Activated naive CD4-positive, alpha-beta T cell treated with anti-CD3 and anti-CD28 coated beads, Interleukin-2, amount 50 U/mL, for 24 hours (primary cell): ENCODE data around the gene FAM170B.

Source experiments
- H3K27ac Mint-ChIP-seq: one replicate; pipeline ENCODE4 v1.8.0; 2021; ENCODE audit warnings: mild to moderate bottlenecking, mixed read lengths
- H3K27me3 Mint-ChIP-seq: one replicate; pipeline ENCODE4 v1.8.0; 2021; ENCODE audit warnings: mixed read lengths
- H3K36me3 Mint-ChIP-seq: one replicate; pipeline ENCODE4 v1.8.0; 2021; ENCODE audit warnings: mixed read lengths
- H3K4me1 Mint-ChIP-seq: one replicate; pipeline ENCODE4 v1.8.0; 2021; ENCODE audit warnings: mixed read lengths
- H3K4me3 Mint-ChIP-seq: one replicate; pipeline ENCODE4 v1.8.0; 2021; ENCODE audit warnings: mild to moderate bottlenecking, mixed read lengths
- H3K9me3 Mint-ChIP-seq: one replicate; pipeline ENCODE4 v1.8.0; 2021; ENCODE audit warnings: mixed read lengths

The FAM170B gene

GRCh38 chr10:49123981-49124950 is 9.6 kb downstream of the FAM170B start:
- Mint-ChIP-seq H3K27me3 (peaks cover 4% of the 10 kb centered on the region), H3K4me1 (no peaks in the 10 kb centered on the region), H3K4me3 (no peak overlapping the region), H3K27ac (no peak overlapping the region), H3K9me3 (no peaks in the 10 kb centered on the region), H3K36me3 (no peaks in the 10 kb centered on the region)

GRCh38 chr10:49120911-49121310 is 12.9 kb downstream of the FAM170B start:
- Mint-ChIP-seq H3K27ac (no peak overlapping the region), H3K27me3 (peaks cover 6% of the 10 kb centered on the region), H3K9me3 (no peaks in the 10 kb centered on the region), H3K36me3 (no peaks in the 10 kb centered on the region), H3K4me3 (no peak overlapping the region), H3K4me1 (no peaks in the 10 kb centered on the region)

DNA sequence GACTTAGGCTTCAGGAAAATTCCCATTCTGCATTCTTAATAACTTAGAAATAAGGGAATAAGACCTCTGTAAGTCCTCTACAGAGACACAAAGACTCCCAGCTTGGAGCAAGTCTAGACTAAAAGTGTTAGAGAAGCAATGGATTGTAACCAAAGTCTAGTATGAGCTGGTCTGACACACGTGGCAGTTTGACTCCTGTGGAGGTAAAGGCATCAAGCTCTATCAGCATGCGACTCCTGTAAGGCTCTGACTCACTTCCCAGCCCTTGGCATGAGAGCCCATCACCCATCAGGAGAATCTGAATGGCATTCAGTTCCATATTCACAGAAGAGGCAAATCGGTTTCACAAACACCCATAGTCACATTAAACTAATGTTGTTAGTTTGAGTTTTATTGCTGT is 14.1 kb downstream of the FAM170B start:
- H3K9me3 Mint-ChIP-seq, result no peaks in the 10 kb centered on the region
- no peaks in the 10 kb centered on the region for H3K36me3 Mint-ChIP-seq
- H3K4me3 Mint-ChIP-seq, result no peak overlapping the region
- peaks cover 8% of the 10 kb centered on the region for H3K27me3 Mint-ChIP-seq
- no peak overlapping the region for H3K27ac Mint-ChIP-seq
- peaks cover 1% of the 10 kb centered on the region for H3K4me1 Mint-ChIP-seq

DNA sequence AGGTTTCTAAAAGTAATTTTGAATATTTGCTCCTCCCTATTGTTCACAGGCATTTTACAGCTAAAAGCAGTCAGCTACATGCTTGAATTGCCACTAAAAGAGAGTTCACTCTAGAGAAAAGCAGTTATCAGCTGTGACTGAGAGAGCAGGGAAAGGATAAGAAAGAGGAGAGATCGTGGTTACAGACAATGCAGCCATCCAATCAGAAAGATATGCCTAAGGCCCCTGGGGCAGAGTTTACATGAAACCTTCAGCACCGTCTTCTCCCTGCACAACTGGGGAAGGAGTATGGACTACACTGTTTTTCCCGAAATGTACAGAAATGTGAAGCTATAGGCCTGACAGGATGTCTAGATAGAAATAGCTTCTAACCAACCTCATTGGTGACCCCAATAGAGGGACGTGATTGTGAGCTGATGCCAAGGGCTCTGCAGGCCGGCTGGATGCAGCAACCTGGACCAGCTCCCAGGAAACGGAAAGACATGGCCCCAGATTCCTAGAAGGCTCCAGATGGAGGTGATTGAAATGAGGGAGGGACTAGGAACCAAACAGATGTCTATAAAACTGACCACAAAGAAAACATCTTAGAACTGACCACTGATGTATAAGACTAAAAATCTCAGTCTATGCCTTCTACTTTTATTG is 15.3 kb downstream of the FAM170B start:
- H3K27ac Mint-ChIP-seq, result no peak overlapping the region
- no peaks in the 10 kb centered on the region for H3K9me3 Mint-ChIP-seq
- H3K4me3 Mint-ChIP-seq, result no peak overlapping the region
- no peaks in the 10 kb centered on the region for H3K36me3 Mint-ChIP-seq
- peaks cover 7% of the 10 kb centered on the region for H3K4me1 Mint-ChIP-seq
- peaks cover 17% of the 10 kb centered on the region for H3K27me3 Mint-ChIP-seq

GRCh38 chr10:49117376-49118070 is 16.3 kb downstream of the FAM170B start:
- H3K4me1 Mint-ChIP-seq, result peaks cover 7% of the 10 kb centered on the region
- no peaks in the 10 kb centered on the region for H3K9me3 Mint-ChIP-seq
- no peak overlapping the region for H3K4me3 Mint-ChIP-seq
- no peaks in the 10 kb centered on the region for H3K36me3 Mint-ChIP-seq
- H3K27ac Mint-ChIP-seq, result no peak overlapping the region
- H3K27me3 Mint-ChIP-seq, result peaks cover 20% of the 10 kb centered on the region

GRCh38 chr10:49116509-49117375 is 17.1 kb downstream of the FAM170B start:
- peaks cover 7% of the 10 kb centered on the region for H3K4me1 Mint-ChIP-seq
- no peak overlapping the region for H3K27ac Mint-ChIP-seq
- no peaks in the 10 kb centered on the region for H3K9me3 Mint-ChIP-seq
- H3K4me3 Mint-ChIP-seq, result no peak overlapping the region
- H3K36me3 Mint-ChIP-seq, result no peaks in the 10 kb centered on the region
- H3K27me3 Mint-ChIP-seq, result peaks cover 20% of the 10 kb centered on the region

DNA sequence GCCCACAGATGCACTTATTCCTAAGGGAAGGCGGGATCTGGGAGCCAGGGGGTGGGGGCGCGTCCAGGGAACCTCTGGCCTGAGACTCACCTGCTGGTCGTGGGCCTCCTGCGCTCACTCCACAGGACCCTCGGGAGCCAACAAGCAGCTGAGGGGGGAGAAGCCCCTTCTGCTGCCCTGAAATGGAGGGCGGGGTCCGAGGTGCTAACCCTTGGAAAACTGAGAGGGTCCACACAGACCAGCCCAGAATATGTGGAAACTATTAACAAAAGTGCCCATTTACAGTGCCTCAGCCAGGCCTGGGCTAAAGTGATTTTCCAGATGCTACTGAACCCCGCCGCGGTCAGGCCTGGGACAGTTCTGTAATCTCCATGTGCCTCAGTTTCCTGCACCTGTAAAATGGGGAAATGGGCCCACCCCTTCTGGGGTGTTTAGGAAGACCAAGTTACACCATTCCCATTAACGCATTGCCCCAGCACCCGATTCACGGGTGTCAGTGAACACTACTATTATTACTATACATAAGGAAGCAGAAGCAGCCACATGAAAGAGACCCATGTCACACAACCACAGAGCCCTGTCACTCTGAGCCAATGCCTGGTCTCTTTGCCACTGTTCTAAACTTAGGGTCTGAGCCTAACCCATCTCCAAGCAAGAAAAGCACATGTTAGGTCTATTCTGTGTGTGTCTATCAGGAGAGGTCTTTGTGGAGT is 17.9 kb downstream of the FAM170B start:
- Mint-ChIP-seq H3K4me1 (peaks cover 7% of the 10 kb centered on the region), H3K9me3 (no peaks in the 10 kb centered on the region), H3K4me3 (no peak overlapping the region)

DNA sequence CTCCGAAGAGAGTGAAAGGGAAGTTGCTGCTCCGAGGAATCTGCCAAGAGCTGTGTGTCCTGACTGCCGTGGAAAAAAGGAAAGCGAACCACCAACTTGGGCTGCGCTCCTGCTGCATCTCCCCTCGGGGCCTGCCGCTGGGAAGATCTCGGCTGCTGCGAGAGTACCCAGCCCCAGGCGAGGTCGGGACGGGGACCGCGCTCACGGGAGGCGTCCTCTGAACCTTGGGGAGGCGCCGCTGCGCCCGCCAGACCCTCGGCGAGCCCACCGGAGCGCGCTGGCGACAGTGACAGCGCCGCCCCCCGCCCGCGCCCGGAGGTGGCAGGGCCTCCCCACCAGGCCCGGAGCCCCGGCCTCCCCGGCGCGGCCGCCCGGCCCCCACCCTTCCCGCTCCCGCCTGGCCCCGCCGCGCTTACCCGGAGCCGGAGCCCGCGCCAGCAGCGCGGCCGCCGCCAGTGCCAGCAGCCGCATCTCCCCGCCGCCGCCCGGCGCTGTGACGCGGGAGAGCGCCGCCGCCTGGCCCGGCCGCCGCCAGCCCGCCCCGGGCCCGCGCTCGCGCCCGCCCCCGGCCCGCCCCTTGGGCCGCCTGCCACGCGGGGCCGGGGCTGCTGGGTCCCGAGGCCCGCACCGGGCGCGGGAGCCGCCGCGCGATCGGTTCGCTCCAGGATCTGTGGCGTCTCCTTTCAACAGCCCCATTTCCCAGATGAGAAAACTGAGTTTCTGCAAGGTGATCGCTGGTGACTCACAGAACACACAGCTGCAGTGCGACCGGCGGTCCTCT is 18.6 kb downstream of the FAM170B start, which contains the start of gene VSTM4:
VSTM4 (minus strand) TSS at position 508 of the 781 bp plus-strand sequence; CDS start at position 471, 37 bp downstream.
- Mint-ChIP-seq H3K4me1 (peaks cover 7% of the 10 kb centered on the region), H3K27ac (no peak within 1 kb of the TSS), H3K27me3 (peaks cover 22% of the 10 kb centered on the region), H3K4me3 (peak within 1 kb of the TSS; percentile 26), H3K36me3 (no peaks in the 10 kb centered on the region), H3K9me3 (no peaks in the 10 kb centered on the region)

More for the DNA sequence above, 17.9 kb downstream of the FAM170B start:
- H3K27ac Mint-ChIP-seq, result no peak overlapping the region
- no peaks in the 10 kb centered on the region for H3K36me3 Mint-ChIP-seq
- peaks cover 22% of the 10 kb centered on the region for H3K27me3 Mint-ChIP-seq

- Mint-ChIP-seq H3K36me3 (no peaks in the 10 kb centered on the region), H3K4me3 (peak overlapping the region; percentile 26), H3K27me3 (peaks cover 22% of the 10 kb centered on the region), H3K4me1 (peaks cover 7% of the 10 kb centered on the region), H3K27ac (no peak overlapping the region), H3K9me3 (no peaks in the 10 kb centered on the region)
Observed at GRCh38 chr10:49114718-49115014, 19.2 kb downstream of the FAM170B start.

DNA sequence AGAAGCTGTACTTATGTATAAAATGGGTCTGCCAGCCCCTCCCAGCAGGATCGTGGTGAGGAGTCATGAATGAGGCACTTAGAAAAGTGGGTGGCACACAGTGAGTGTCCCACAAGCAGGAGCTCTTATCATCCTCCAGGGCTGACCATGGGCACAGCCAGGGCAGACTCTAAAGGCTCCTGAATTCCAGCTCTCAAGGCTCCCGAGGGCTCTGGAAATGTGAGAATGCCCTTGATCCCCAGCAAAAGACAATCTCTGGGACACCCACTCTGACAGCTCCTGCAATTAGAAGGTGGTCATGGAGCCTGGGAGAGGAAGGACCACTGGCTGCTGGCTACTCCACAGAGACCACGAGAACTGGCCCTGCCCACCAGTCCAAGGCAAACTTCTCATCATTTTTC is 20.1 kb downstream of the FAM170B start:
- H3K27me3 Mint-ChIP-seq, result peaks cover 26% of the 10 kb centered on the region
- H3K4me1 Mint-ChIP-seq, result peaks cover 7% of the 10 kb centered on the region
- H3K4me3 Mint-ChIP-seq, result no peak overlapping the region
- no peaks in the 10 kb centered on the region for H3K9me3 Mint-ChIP-seq
- H3K36me3 Mint-ChIP-seq, result no peaks in the 10 kb centered on the region
- H3K27ac Mint-ChIP-seq, result no peak overlapping the region

DNA sequence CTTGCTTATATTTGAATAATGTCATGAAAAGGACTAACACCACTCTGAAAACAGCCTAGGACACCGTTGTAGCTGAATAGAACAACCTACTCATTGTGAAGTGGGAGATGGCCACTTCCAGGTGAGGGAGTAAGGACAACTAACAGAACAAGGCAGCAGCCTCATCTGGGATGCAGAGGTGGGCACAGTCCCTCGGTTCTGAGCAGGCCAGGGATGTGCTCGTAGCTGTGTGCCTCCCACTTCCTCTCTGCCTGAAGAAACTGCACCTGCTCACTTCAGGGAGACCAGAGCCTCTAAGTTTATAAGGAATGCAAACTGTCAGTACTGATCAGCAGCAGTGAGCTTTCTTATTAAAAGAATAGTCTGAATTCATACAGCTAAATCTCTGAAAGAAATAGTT is 21.0 kb downstream of the FAM170B start:
- Mint-ChIP-seq H3K36me3 (no peaks in the 10 kb centered on the region), H3K27ac (no peak overlapping the region), H3K27me3 (peaks cover 26% of the 10 kb centered on the region), H3K9me3 (no peaks in the 10 kb centered on the region), H3K4me1 (peaks cover 7% of the 10 kb centered on the region), H3K4me3 (no peak overlapping the region)

- no peak overlapping the region for H3K27ac Mint-ChIP-seq
- peaks cover 26% of the 10 kb centered on the region for H3K27me3 Mint-ChIP-seq
- H3K9me3 Mint-ChIP-seq, result no peaks in the 10 kb centered on the region
- H3K4me3 Mint-ChIP-seq, result no peak overlapping the region
- H3K4me1 Mint-ChIP-seq, result peaks cover 7% of the 10 kb centered on the region
- H3K36me3 Mint-ChIP-seq, result no peaks in the 10 kb centered on the region
Observed at GRCh38 chr10:49112098-49112497, 21.7 kb downstream of the FAM170B start.

GRCh38 chr10:49111320-49111698 is 22.5 kb downstream of the FAM170B start:
- no peak overlapping the region for H3K27ac Mint-ChIP-seq
- H3K4me3 Mint-ChIP-seq, result no peak overlapping the region
- H3K27me3 Mint-ChIP-seq, result peaks cover 26% of the 10 kb centered on the region

More at GRCh38 chr10:49111320-49111698, 22.5 kb downstream of the FAM170B start:
- H3K4me1 Mint-ChIP-seq, result peaks cover 7% of the 10 kb centered on the region
- no peaks in the 10 kb centered on the region for H3K9me3 Mint-ChIP-seq
- no peaks in the 10 kb centered on the region for H3K36me3 Mint-ChIP-seq
